GM06990 (cell line): ENCODE results near the gene NAP1L5.

Experiments
- DNase-seq: peaks from one replicate; pipeline ENCODE4 v3.0.0-alpha.2; 2011; ENCODE audit not compliant: insufficient read length; ENCODE audit errors: extremely low read depth
- H3K27me3 ChIP-seq: replicated peaks from 2 replicates; pipeline ENCODE4 v1.6.0; 2011; ENCODE audit warnings: low read length; ENCODE audit not compliant: control insufficient read depth, insufficient read depth
- H3K36me3 ChIP-seq: 2 replicates; pipeline ENCODE4 v1.5.1; 2011; ENCODE audit warnings: low read length; ENCODE audit not compliant: control insufficient read depth, insufficient read depth
- H3K4me3 ChIP-seq: replicated peaks from 2 replicates; pipeline ENCODE4 v1.5.1; 2011; ENCODE audit warnings: low read depth, mild to moderate bottlenecking, control low read depth, low read length
- TF ChIP-seq, protein P1 (sequence below): IDR thresholded peaks from 2 replicates; pipeline ENCODE4 v1.5.1; 2011; ENCODE audit warnings: low read length, control low read depth, mild to moderate bottlenecking, inconsistent platforms; ENCODE audit not compliant: insufficient read depth, poor library complexity, severe bottlenecking

NAP1L5 gene

DNA sequence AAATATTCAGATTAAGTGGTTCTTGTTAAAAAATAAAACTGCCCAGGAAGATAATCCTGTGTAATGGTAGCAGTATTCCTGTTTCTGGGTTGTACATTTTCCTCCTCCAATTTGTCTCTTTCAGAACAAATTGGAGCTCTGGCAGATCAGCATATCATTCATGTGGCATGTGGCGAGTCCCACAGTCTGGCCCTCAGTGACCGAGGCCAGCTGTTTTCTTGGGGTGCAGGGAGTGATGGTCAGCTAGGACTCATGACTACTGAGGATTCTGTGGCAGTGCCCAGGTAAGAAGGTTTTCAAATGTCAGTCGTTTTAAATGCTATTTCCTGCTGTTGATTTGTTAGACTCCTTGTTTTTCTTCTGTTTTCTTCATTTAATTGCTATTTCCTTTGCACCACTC lies 47.9 kb downstream of the NAP1L5 start:
- no peak overlapping the region for H3K4me3 ChIP-seq
- no peak for DNase-seq
- TF ChIP-seq, protein P1, sequence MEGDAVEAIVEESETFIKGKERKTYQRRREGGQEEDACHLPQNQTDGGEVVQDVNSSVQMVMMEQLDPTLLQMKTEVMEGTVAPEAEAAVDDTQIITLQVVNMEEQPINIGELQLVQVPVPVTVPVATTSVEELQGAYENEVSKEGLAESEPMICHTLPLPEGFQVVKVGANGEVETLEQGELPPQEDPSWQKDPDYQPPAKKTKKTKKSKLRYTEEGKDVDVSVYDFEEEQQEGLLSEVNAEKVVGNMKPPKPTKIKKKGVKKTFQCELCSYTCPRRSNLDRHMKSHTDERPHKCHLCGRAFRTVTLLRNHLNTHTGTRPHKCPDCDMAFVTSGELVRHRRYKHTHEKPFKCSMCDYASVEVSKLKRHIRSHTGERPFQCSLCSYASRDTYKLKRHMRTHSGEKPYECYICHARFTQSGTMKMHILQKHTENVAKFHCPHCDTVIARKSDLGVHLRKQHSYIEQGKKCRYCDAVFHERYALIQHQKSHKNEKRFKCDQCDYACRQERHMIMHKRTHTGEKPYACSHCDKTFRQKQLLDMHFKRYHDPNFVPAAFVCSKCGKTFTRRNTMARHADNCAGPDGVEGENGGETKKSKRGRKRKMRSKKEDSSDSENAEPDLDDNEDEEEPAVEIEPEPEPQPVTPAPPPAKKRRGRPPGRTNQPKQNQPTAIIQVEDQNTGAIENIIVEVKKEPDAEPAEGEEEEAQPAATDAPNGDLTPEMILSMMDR: no peak
- no peaks in the 10 kb centered on the region for H3K27me3 ChIP-seq
- no peaks in the 10 kb centered on the region for H3K36me3 ChIP-seq

DNA sequence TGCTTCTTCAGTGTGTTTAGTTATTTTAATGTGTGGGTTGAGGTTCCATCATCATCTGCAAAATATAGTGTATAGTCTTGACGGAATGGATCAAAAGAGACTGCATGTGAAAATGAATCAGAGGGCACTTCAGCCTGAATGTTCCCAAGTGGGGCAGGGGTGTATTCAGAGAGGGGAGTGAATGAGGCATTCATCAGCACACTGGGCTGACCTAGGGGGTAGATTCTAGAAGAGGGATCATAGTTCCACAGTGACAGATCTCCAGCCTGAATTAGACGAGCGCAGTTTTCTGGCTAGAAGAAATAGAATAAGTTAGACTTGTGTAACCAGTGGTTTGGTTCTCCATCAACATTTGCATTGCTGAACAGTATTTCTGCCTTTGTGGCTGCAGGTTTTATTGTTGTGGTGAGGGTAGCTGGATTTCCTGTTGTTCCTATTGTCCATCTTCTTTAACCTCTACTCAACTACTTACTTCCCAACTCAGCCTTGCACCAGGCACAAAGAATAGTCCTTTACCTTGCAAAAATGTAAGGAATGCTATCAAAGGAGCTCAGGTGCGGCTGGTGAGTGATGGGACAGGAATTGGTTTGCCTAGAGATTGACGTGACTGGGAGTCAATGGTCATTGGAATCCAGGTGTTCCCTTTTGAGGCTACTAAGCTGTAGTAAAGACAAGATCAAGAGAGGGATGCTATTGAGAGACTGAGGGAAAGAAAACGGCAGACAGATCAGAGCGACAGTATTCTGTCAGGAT lies 50.9 kb downstream of the NAP1L5 start:
- Histone ChIP-seq H3K36me3 (no peaks in the 10 kb centered on the region), H3K27me3 (no peaks in the 10 kb centered on the region), H3K4me3 (no peak overlapping the region)
- no peak for DNase-seq
- TF ChIP-seq, protein P1: no peak

DNA sequence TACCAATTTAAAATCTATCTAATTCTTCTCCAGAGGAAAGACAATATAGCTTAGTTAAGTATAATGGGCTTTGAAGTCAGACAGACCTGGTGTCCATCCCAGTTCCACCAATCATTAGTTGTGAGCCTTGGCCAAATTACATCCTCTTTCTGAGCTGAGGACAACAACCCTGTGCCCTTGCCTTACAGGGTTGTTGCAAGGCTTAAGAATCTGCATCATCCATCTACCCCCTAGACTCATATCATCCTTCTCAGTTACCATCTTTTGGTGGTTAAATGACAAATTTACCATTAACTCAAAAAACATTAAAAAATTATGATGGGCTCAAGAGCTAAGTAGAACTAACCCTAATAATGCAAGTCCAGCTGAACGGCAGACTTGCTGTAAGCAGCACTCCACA lies 51.6 kb downstream of the NAP1L5 start:
- H3K36me3 ChIP-seq: no peaks in the 10 kb centered on the region
- no peak for DNase-seq
- H3K4me3 ChIP-seq: no peak overlapping the region
- no peaks in the 10 kb centered on the region for H3K27me3 ChIP-seq
- TF ChIP-seq, protein P1: no peak
